ENCODE results near the gene FAT1. TPM values are rescaled to one million over a fixed set of nuclear protein-coding genes. Genes with fewer than 3 reads are reported as not detected.

The FAT1 gene
- total RNA-seq, 2 experiments from 2014 or later: not detected

DNA sequence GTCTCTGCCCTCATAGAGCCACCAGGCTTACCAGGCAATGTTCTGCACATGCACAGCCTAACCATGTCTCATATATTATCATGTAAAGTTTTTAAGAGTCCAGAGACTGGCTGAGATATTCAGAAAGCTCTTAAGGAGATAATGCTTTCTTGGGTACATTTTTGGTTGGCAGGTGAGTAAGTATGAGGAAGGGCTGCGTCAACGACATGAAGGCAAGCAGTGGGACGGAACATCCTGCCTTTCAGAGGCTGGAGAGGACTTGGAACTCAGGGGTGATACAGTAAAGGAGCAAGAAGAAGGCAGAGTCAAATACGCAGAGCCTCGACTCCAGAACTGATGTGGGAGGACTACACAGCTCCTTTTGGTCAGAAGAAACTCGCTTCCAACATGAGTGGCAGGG is 93.5 kb downstream of the FAT1 start:
- Mint-ChIP-seq H3K27me3 (ENCODE audit: low read depth) (no peaks in the 10 kb centered on the region), H3K36me3 (ENCODE audit: low read depth) (no peaks in the 10 kb centered on the region), H3K27ac (no peak overlapping the region), H3K4me3 (no peak overlapping the region), H3K9me3 (ENCODE audit: insufficient read depth) (peaks cover 9% of the 10 kb centered on the region), H3K4me1 (ENCODE audit: low read depth) (peaks cover 11% of the 10 kb centered on the region)
- CTCF ChIA-PET: no interaction called here
- POLR2A ChIA-PET: no interaction called here
- DNase-seq (no peak), ATAC-seq (no peak)

DNA sequence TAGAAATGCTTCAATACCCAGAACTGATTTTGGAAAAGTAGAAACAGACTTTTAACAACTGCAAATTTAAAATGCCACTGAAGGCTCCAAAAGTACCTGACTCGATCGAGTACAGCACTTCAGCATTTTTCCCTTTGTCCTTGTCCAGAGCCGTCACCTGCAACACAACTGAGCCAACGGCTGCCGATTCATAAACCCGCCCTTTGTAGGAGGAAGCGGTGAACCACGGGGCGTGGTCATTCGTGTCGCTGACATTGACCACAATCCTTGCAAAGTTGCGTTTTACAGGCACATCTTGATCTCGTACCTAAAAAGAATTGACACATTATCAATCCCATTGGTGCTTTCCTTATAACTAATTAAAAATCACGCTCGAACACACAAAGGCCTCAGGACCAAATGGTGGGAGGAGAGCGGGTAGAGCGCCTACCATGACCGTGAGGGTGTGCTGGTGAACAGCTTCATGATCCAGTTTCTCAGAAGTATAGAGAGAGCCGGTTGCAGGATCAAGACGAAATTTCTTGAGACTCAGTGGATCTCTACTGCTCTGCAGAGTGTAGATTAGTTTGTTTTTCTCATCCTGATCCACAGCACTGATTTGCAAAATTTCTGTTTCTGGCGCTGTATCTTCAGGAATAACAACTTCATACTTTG is 95.5 kb downstream of the FAT1 start:
- H3K4me1 Mint-ChIP-seq (ENCODE audit: low read depth): peaks cover 11% of the 10 kb centered on the region
- CTCF ChIA-PET: no interaction called here
- H3K36me3 Mint-ChIP-seq (ENCODE audit: low read depth): no peaks in the 10 kb centered on the region
- H3K27ac Mint-ChIP-seq: no peak overlapping the region
- POLR2A ChIA-PET: no interaction called here
- H3K9me3 Mint-ChIP-seq (ENCODE audit: insufficient read depth): peaks cover 9% of the 10 kb centered on the region
- H3K4me3 Mint-ChIP-seq: peak overlapping the region; percentile 15
- ATAC-seq (no peak), DNase-seq (peak; percentile 41)
- no peaks in the 10 kb centered on the region for H3K27me3 Mint-ChIP-seq (ENCODE audit: low read depth)

DNA sequence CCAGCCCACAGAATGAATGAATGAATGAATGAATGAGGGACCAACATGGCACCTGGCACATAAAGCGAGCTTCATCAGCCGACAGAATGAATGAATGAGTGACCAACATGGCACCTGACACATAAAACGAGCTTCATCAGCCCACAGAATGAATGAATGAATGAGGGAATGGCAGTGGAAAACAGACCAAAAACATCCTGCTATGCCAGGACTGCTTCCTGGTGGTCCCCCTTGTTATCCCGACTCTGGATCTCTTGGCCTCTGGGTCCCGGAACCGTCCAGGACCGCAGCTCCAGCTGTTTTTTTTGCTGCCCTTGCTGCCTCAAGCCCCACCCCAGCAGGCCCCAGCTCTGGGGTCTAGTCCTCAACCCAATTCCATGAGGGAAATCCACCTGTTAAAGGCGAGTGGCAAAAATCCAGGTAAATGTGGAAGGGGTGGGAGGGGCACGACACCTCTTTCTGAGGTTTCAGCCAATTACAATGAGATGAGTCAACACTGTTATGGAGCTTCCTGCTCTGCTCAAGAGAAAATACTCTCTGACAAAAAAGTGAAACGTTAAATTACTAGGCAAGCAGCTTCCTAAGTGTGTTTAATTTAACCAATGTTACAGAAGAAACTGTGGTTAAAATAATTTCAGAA is 96.3 kb downstream of the FAT1 start:
- H3K27ac Mint-ChIP-seq: no peak overlapping the region
- peaks cover 9% of the 10 kb centered on the region for H3K9me3 Mint-ChIP-seq (ENCODE audit: insufficient read depth)
- POLR2A ChIA-PET: no interaction called here
- peaks cover 11% of the 10 kb centered on the region for H3K4me1 Mint-ChIP-seq (ENCODE audit: low read depth)
- peak; percentile 61 for ATAC-seq
- H3K27me3 Mint-ChIP-seq (ENCODE audit: low read depth): no peaks in the 10 kb centered on the region
- DNase-seq: no peak
- H3K4me3 Mint-ChIP-seq: no peak overlapping the region
- CTCF ChIA-PET: no interaction called here
- no peaks in the 10 kb centered on the region for H3K36me3 Mint-ChIP-seq (ENCODE audit: low read depth)

DNA sequence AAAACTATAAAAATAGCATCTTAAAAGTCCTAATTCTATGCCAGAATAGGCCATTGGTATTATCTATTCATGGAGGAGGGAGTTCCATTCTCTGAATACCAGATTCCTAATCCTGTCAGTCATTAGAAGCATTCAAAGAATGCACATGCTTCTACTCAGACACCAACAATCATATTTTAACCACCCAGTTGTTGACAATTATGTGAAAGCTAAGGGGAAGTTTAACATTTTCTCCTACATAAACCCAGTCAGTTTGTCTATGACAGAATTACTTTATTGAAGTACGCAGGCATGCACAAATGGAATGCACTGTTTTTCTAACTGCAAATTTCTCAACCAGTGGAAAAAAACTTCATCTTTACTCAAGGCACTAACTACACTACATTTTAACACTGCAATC is 98.7 kb downstream of the FAT1 start:
- ChIA-PET CTCF (no interaction called here), POLR2A (no interaction called here)
- Mint-ChIP-seq H3K9me3 (ENCODE audit: insufficient read depth) (peaks cover 9% of the 10 kb centered on the region), H3K4me3 (no peak overlapping the region), H3K36me3 (ENCODE audit: low read depth) (no peaks in the 10 kb centered on the region), H3K27ac (no peak overlapping the region), H3K4me1 (ENCODE audit: low read depth) (peaks cover 11% of the 10 kb centered on the region), H3K27me3 (ENCODE audit: low read depth) (no peaks in the 10 kb centered on the region)
- ATAC-seq (no peak), DNase-seq (no peak)

DNA sequence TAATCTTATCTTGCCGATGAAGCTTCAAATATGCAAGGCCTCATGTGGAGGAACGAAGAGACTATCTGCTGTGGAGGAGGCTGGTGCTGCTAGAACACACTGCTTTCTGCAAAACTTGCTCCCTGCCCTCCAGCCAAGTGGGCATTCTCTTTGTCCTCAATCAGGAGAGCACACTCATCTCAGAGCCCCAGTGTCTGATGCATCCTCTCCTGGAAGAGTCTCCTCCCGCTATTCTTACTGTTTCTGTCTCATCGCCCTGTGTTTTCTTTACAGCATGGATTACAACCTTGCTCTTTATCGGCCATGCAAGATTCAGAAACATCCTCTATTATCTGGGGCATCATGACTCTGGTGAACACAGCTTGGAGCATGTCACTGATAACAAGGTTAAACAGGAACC is 100.1 kb downstream of the FAT1 start:
- H3K4me1 Mint-ChIP-seq (ENCODE audit: low read depth): peaks cover 11% of the 10 kb centered on the region

DNA sequence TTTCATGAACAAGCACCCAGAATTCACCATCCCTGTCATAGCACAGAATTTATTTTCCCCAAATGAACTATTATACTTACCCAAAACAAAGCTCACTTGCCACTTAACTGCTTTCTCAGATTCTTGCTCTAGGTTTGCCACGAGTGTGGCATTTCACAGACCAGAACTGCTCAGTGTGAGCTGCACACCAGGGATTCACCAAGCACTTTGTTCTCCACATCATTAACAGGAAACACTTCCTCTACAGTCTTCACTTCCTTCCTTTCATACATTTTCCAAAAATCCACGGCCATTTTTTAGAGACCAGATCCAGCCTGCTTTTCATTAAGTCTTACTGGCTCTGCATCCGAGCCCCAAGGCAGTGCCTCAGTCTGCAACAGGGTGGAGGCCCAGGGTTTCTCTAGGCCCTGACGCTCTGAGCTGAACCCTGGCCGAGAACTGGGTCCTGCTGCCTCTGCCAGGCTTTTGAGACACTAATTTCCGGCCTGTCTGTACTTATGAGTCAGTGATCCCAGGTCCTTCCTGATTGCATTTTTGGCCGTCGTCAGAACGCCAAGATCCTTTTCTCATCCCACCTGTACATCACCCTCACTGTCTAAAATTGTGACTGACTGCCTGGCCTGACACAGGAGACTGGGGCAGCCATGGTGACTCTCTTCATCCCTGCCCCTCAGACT is 100.7 kb downstream of the FAT1 start:
- peaks cover 8% of the 10 kb centered on the region for H3K9me3 Mint-ChIP-seq (ENCODE audit: insufficient read depth)
- no peak overlapping the region for H3K4me3 Mint-ChIP-seq
- no peak overlapping the region for H3K27ac Mint-ChIP-seq
- no peak for DNase-seq
- no peaks in the 10 kb centered on the region for H3K27me3 Mint-ChIP-seq (ENCODE audit: low read depth)
- ChIA-PET CTCF (no interaction called here), POLR2A (no interaction called here)
- H3K4me1 Mint-ChIP-seq (ENCODE audit: low read depth): peaks cover 7% of the 10 kb centered on the region
- no peaks in the 10 kb centered on the region for H3K36me3 Mint-ChIP-seq (ENCODE audit: low read depth)
- no peak for ATAC-seq

More for the DNA sequence above, 100.1 kb downstream of the FAT1 start:
- Mint-ChIP-seq H3K27ac (no peak overlapping the region), H3K36me3 (ENCODE audit: low read depth) (no peaks in the 10 kb centered on the region), H3K4me3 (no peak overlapping the region), H3K27me3 (ENCODE audit: low read depth) (no peaks in the 10 kb centered on the region), H3K9me3 (ENCODE audit: insufficient read depth) (peaks cover 9% of the 10 kb centered on the region)
- CTCF ChIA-PET: no interaction called here
- no peak for ATAC-seq
- POLR2A ChIA-PET: no interaction called here
- DNase-seq: no peak

DNA sequence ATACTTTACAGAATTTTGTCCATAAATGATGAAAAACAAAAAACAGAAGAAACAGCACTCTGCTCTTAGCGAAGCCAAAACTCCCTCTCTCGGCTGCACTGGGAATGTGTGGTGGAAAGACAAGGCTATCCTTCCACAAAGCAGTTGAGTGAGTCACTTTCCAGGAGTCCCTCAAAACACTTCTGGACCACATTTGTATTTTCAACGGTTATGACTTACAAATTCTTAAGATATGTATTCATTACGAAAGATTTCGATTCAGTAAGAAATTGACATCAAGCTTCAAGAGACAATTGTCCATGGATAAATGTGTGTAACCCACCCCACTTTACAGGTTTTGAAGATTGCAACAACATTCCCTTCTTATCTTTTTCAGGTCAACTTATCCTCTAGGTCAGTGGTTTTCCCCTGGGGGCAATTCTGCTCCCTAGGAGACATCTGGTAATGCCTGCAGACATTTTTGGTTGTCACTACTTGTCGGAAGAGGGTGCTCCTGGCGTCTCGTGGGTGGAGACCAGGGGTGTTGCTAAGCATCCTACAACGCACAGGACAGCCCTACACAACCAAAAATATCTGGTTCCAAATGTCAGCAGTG is 101.6 kb downstream of the FAT1 start:
- no peak for DNase-seq
- Mint-ChIP-seq H3K36me3 (ENCODE audit: low read depth) (no peaks in the 10 kb centered on the region), H3K27ac (no peak overlapping the region), H3K4me1 (ENCODE audit: low read depth) (no peaks in the 10 kb centered on the region), H3K4me3 (no peak overlapping the region), H3K27me3 (ENCODE audit: low read depth) (no peaks in the 10 kb centered on the region), H3K9me3 (ENCODE audit: insufficient read depth) (peaks cover 6% of the 10 kb centered on the region)
- no peak for ATAC-seq
- ChIA-PET POLR2A (no interaction called here), CTCF (no interaction called here)

DNA sequence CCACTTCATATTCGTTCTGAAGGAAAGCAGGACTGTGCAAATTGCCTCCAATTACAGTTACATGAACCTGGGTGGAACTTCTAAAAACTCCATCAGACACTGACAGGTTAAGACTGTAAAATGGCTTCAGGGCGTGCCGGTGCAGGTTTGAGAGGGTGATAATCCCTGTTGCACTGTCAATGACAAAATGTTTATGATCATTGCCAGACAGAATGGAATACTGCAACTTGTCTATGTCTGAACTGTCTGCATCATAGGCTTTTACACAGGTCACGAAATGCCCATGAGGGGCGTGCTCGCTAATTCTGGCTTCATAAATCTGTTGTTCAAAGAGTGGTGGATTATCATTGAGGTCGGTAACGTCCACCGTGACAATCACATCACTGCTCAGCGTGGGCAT is 104.6 kb downstream of the FAT1 start:
- POLR2A ChIA-PET: no interaction called here
- H3K4me3 Mint-ChIP-seq: no peak overlapping the region
- CTCF ChIA-PET: no interaction called here
- H3K36me3 Mint-ChIP-seq (ENCODE audit: low read depth): no peaks in the 10 kb centered on the region
- H3K9me3 Mint-ChIP-seq (ENCODE audit: insufficient read depth): no peaks in the 10 kb centered on the region
- H3K27me3 Mint-ChIP-seq (ENCODE audit: low read depth): no peaks in the 10 kb centered on the region
- no peak overlapping the region for H3K27ac Mint-ChIP-seq
- DNase-seq: no peak
- no peak for ATAC-seq
- H3K4me1 Mint-ChIP-seq (ENCODE audit: low read depth): no peaks in the 10 kb centered on the region

DNA sequence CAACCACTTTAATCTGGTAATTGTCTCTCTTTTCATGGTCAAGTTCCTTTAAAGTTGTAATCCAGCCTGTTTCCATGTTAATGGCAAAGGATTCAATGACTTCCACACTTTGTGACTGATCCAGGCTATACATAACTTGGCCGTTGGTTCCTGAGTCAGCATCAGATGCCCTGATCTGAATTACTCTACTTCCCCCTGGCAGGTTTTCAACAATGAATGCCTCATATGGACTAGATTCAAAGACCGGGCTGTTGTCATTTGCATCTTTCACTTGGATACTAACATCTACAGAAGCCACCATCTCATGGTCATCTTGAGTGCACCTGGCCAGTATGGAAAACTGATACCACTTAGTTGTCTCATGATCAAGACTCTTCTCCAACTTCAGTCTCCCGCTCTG is 105.7 kb downstream of the FAT1 start:
- DNase-seq (no peak), ATAC-seq (no peak)
- no peak overlapping the region for H3K4me3 Mint-ChIP-seq
- ChIA-PET CTCF (no interaction called here), POLR2A (no interaction called here)
- no peaks in the 10 kb centered on the region for H3K4me1 Mint-ChIP-seq (ENCODE audit: low read depth)
- H3K9me3 Mint-ChIP-seq (ENCODE audit: insufficient read depth): no peaks in the 10 kb centered on the region
- H3K27ac Mint-ChIP-seq: no peak overlapping the region
- no peaks in the 10 kb centered on the region for H3K36me3 Mint-ChIP-seq (ENCODE audit: low read depth)
- no peaks in the 10 kb centered on the region for H3K27me3 Mint-ChIP-seq (ENCODE audit: low read depth)

DNA sequence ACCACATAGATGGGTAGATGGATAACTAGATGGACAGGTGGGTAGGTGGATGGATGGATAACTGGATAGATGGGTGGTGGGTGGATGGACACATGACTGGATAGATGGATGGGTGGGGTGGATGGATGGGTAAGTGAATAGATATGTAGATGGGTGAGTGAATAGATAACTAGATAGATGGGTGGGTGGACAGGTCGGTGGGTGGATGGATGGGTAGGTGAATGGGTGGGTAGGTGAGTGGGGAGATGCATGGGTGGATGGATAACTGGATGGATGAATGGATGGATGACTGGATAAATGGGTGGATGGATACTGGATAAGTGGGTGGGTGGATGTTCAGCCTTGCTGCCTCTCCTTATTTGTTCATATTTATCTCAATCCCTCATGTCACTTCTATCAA is 116.2 kb downstream of the FAT1 start:
- Mint-ChIP-seq H3K4me1 (ENCODE audit: low read depth) (no peaks in the 10 kb centered on the region), H3K36me3 (ENCODE audit: low read depth) (no peaks in the 10 kb centered on the region), H3K4me3 (no peak overlapping the region), H3K27me3 (ENCODE audit: low read depth) (no peaks in the 10 kb centered on the region), H3K27ac (no peak overlapping the region), H3K9me3 (ENCODE audit: insufficient read depth) (no peaks in the 10 kb centered on the region)
- no peak for DNase-seq
- ChIA-PET CTCF (no interaction called here), POLR2A (no interaction called here)
- no peak for ATAC-seq

DNA sequence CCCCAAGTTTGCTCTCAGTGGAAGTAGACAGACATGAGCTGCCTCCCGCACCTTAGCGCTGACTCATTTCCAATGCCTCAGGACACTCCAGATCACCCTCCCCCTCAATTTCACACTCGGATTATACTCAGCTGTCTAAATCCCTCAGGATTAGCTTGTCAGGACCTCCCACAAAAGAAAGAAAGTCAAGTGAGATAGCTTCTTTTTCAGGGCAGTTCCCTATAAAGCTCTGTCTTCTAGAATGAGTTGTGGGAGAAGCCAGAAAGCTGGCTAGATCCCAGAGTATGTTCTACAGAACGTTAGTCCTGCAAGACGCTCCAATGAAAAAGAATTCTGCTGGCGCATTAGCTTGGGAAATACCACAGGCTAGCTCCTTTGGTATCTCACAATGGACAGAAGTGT is 117.1 kb downstream of the FAT1 start:
- no peaks in the 10 kb centered on the region for H3K9me3 Mint-ChIP-seq (ENCODE audit: insufficient read depth)
- no peaks in the 10 kb centered on the region for H3K36me3 Mint-ChIP-seq (ENCODE audit: low read depth)
- ChIA-PET POLR2A (no interaction called here), CTCF (no interaction called here)
- H3K4me1 Mint-ChIP-seq (ENCODE audit: low read depth): no peaks in the 10 kb centered on the region
- no peak overlapping the region for H3K4me3 Mint-ChIP-seq
- no peaks in the 10 kb centered on the region for H3K27me3 Mint-ChIP-seq (ENCODE audit: low read depth)
- ATAC-seq (no peak), DNase-seq (no peak)
- no peak overlapping the region for H3K27ac Mint-ChIP-seq

DNA sequence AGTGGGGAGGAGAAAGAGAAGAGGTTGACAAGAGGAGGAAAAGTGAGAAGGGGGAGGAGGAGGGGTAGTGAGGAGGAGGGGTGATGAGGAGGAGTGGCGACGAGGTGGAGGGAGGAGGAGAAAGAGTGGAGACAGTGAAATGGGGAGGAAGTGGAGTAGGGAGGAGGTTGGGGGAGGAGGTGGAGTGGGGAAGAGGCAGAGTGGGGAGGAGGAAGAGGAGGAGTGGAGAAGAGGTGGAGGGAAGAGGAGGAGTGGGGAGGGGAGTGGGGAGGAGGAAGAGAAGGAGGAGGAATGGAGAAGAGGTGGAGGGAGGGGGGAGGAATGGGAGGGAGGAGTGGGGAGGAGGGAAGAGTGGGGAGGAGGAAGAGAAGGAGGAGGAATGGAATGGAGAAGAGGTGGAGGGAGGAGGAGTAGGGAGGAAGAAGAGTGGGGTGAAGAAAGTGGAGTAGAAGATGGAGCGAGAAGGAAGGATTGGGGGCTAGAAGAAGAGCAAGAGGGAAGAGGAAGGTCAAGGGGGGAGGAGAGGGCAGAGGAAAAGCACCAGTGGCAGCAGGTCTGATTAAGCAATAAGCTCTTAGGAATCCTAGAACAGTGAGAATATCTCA is 118.3 kb downstream of the FAT1 start:
- ChIA-PET POLR2A (no interaction called here), CTCF (no interaction called here)
- Mint-ChIP-seq H3K27ac (no peak overlapping the region), H3K4me3 (no peak overlapping the region), H3K9me3 (ENCODE audit: insufficient read depth) (no peaks in the 10 kb centered on the region), H3K27me3 (ENCODE audit: low read depth) (no peaks in the 10 kb centered on the region), H3K36me3 (ENCODE audit: low read depth) (no peaks in the 10 kb centered on the region), H3K4me1 (ENCODE audit: low read depth) (no peaks in the 10 kb centered on the region)
- no peak for ATAC-seq
- no peak for DNase-seq
